H1 (cell line): ENCODE data around the gene PRCD. TPM values are rescaled to one million over a fixed set of nuclear protein-coding genes. Genes with fewer than 3 reads are reported as not detected.

Experiments used
- CTCF ChIA-PET: fragments of 300-600 bp; sonication (Branson Sonifier 250); formaldehyde crosslinking; loops from one replicate; lab custom pipeline; 2021; ENCODE audit not compliant: partially characterized antibody; lab: Charles Lee
- POLR2A ChIA-PET: fragments of 300-600 bp; sonication (Branson Sonifier 250); formaldehyde crosslinking; loops from one replicate; lab custom pipeline; 2021; ENCODE audit warnings: inconsistent platforms; ENCODE audit not compliant: partially characterized antibody; lab: Charles Lee
- DNase-seq, 2 experiments: peaks; one replicate each; pipeline versions ENCODE4 v3.0.0 to v3.0.0-alpha.2; 2010 to 2022; ENCODE audit warnings: low spot score in 2 of 2, low read depth in 1 of 2, mixed read lengths in 1 of 2
- FAIRE-seq: peaks from 2 replicates; lab custom pipeline; 2011; peaks lifted over from hg19 to GRCh38; lab: Jason Lieb, UNC
- H2AFZ ChIP-seq: 2 replicates; pipeline ENCODE4 v1.8.1; 2012; ENCODE audit warnings: low read length, inconsistent platforms
- H2AK5ac ChIP-seq: 2 replicates; pipeline ENCODE4 v1.6.1; 2013; ENCODE audit warnings: low read depth, low read length
- H2BK120ac ChIP-seq: replicated peaks from 2 replicates; pipeline ENCODE3; 2013; ENCODE audit warnings: low read depth, low read length, inconsistent platforms
- H2BK12ac ChIP-seq: 2 replicates; pipeline ENCODE4 v1.6.1; 2013; ENCODE audit warnings: low read depth, low read length
- H2BK15ac ChIP-seq: 2 replicates; pipeline ENCODE4 v1.6.1; 2013; ENCODE audit warnings: low read length
- H2BK20ac ChIP-seq: 2 replicates; pipeline ENCODE4 v1.6.1; 2013; ENCODE audit warnings: low read length
- H2BK5ac ChIP-seq: 2 replicates; pipeline ENCODE4 v1.6.1; 2013; ENCODE audit warnings: low read depth, low read length
- H3K14ac ChIP-seq: 2 replicates; pipeline ENCODE4 v1.6.1; 2013; ENCODE audit warnings: inconsistent platforms; ENCODE audit not compliant: insufficient read length
- H3K18ac ChIP-seq: 2 replicates; pipeline ENCODE4 v1.6.1; 2013; ENCODE audit warnings: low read length; ENCODE audit errors: extremely low read depth
- H3K23ac ChIP-seq: 2 replicates; pipeline ENCODE4 v1.6.1; 2013; ENCODE audit warnings: inconsistent platforms; ENCODE audit not compliant: insufficient read length
- H3K23me2 ChIP-seq: 2 replicates; pipeline ENCODE4 v1.6.1; 2013; ENCODE audit warnings: low read depth, low read length
- H3K27ac ChIP-seq: 2 replicates; pipeline ENCODE4 v1.6.1; 2011; ENCODE audit warnings: low read depth, low read length, inconsistent platforms
- H3K27me3 ChIP-seq, 4 experiments: replicated peaks in 1 of 4; 1 replicate in 1 of 4; 2 replicates in 3 of 4; pipeline versions ENCODE4 v1.6.1 to v1.8.1; 2011 to 2013; ENCODE audit warnings: low read length in 3 of 4, mild to moderate bottlenecking in 3 of 4, inconsistent platforms in 2 of 4, mixed read lengths in 2 of 4, moderate library complexity in 1 of 4; ENCODE audit not compliant: control insufficient read depth in 3 of 4, insufficient read depth in 3 of 4; ENCODE audit errors: extremely low read depth in 1 of 4
- H3K36me3 ChIP-seq, 4 experiments: 2 replicates each; pipeline versions ENCODE4 v1.6.1 to v1.8.1; 2011 to 2013; ENCODE audit warnings: mild to moderate bottlenecking in 4 of 4, low read length in 3 of 4, moderate library complexity in 2 of 4, control low read depth in 1 of 4, inconsistent platforms in 1 of 4; ENCODE audit not compliant: insufficient read depth in 4 of 4, control insufficient read depth in 2 of 4
- H3K4ac ChIP-seq: replicated peaks from 2 replicates; pipeline ENCODE3; 2013; ENCODE audit warnings: low read length, low read depth, mixed read lengths, inconsistent platforms; ENCODE audit not compliant: insufficient read length
- H3K4me1 ChIP-seq, 4 experiments: replicated peaks in 1 of 4; 1 replicate in 1 of 4; 2 replicates in 3 of 4; pipeline versions ENCODE4 v1.6.1 to v1.8.1; 2011 to 2013; ENCODE audit warnings: low read length in 3 of 4, inconsistent platforms in 2 of 4, mixed read lengths in 1 of 4; ENCODE audit not compliant: insufficient read depth in 4 of 4, control insufficient read depth in 3 of 4
- H3K4me2 ChIP-seq, 2 experiments: 2 replicates each; pipeline versions ENCODE4 v1.6.1 to v1.8.1; 2011 to 2013; ENCODE audit warnings: low read depth in 2 of 2, low read length in 2 of 2, control low read depth in 1 of 2, inconsistent platforms in 1 of 2, mild to moderate bottlenecking in 1 of 2; ENCODE audit not compliant: insufficient read depth in 1 of 2
- H3K4me3 ChIP-seq, 4 experiments: fragments of 200-600, 300-600 bp in 1 of 4; sonication (generic), shearing (Covaris generic), sonication (Bioruptor Twin) in 1 of 4; 2 replicates each; pipeline versions ENCODE4 v1.5.1 to v1.8.1; 2011 to 2016; ENCODE audit warnings: low read length in 4 of 4, low read depth in 3 of 4, control low read depth in 2 of 4, inconsistent platforms in 2 of 4, mild to moderate bottlenecking in 2 of 4, mixed read lengths in 1 of 4, moderate library complexity in 1 of 4; ENCODE audit not compliant: insufficient read depth in 2 of 4; ENCODE audit errors: extremely low read depth in 1 of 4
- H3K56ac ChIP-seq: replicated peaks from 2 replicates; pipeline ENCODE3; 2013; ENCODE audit warnings: low read depth, mild to moderate bottlenecking, mixed read lengths, low read length, inconsistent platforms; ENCODE audit not compliant: insufficient read length
- H3K79me1 ChIP-seq: 2 replicates; pipeline ENCODE4 v1.6.1; 2013; ENCODE audit warnings: low read depth, low read length, control low read depth
- H3K79me2 ChIP-seq, 2 experiments: 2 replicates each; pipeline versions ENCODE4 v1.6.1 to v1.8.1; 2012 to 2013; ENCODE audit warnings: low read length in 2 of 2, mild to moderate bottlenecking in 2 of 2, inconsistent platforms in 1 of 2; ENCODE audit not compliant: insufficient read depth in 2 of 2, control insufficient read depth in 1 of 2
- H3K9ac ChIP-seq, 4 experiments: replicated peaks in 1 of 4; 1 replicate in 1 of 4; 2 replicates in 3 of 4; pipeline versions ENCODE4 v1.6.1 to v1.8.1; 2011 to 2013; ENCODE audit warnings: low read depth in 3 of 4, low read length in 3 of 4, control low read depth in 2 of 4, mild to moderate bottlenecking in 2 of 4, moderate library complexity in 2 of 4, inconsistent platforms in 1 of 4; ENCODE audit errors: extremely low read depth in 1 of 4
- H3K9me3 ChIP-seq, 2 experiments: 2 replicates each; pipeline versions ENCODE4 v1.6.1 to v1.8.1; 2012 to 2013; ENCODE audit warnings: mild to moderate bottlenecking in 2 of 2, moderate library complexity in 2 of 2, control low read depth in 1 of 2, inconsistent platforms in 1 of 2, low read depth in 1 of 2, low read length in 1 of 2, mixed read lengths in 1 of 2; ENCODE audit not compliant: insufficient read depth in 2 of 2
- H4K20me1 ChIP-seq, 2 experiments: replicated peaks in 1 of 2; 2 replicates each; pipeline versions ENCODE3 to v1.8.1; 2011 to 2013; ENCODE audit warnings: inconsistent platforms in 2 of 2, low read length in 2 of 2, mild to moderate bottlenecking in 1 of 2; ENCODE audit not compliant: insufficient read depth in 2 of 2, control insufficient read depth in 1 of 2
- H4K5ac ChIP-seq: 2 replicates; pipeline ENCODE4 v1.6.1; 2013; ENCODE audit warnings: low read length, low read depth, mixed read lengths, inconsistent platforms; ENCODE audit not compliant: insufficient read length
- H4K8ac ChIP-seq: 2 replicates; pipeline ENCODE4 v1.8.0; 2013; ENCODE audit warnings: mild to moderate bottlenecking, moderate library complexity, low read length, inconsistent platforms; ENCODE audit not compliant: insufficient read depth; ENCODE audit errors: extremely low read depth
- H4K91ac ChIP-seq: replicated peaks from 2 replicates; pipeline ENCODE3; 2013; ENCODE audit warnings: low read length, mixed read lengths, inconsistent platforms; ENCODE audit not compliant: insufficient read length
- ATF2 ChIP-seq: IDR thresholded peaks from 2 replicates; pipeline ENCODE4 v1.6.1; 2012; ENCODE audit warnings: low read length, inconsistent platforms
- EZH2 ChIP-seq: fragments of 200-600 bp; sonication (generic); IDR thresholded peaks from 2 replicates; pipeline ENCODE4 v1.7.1; 2012; ENCODE audit warnings: low read depth, mild to moderate bottlenecking, moderate library complexity, low read length, inconsistent platforms; ENCODE audit not compliant: severe bottlenecking
- RNF2 ChIP-seq: fragments of 200-900, 300-1000 bp; sonication (generic); IDR thresholded peaks from 2 replicates; pipeline ENCODE4 v1.7.1; 2016; ENCODE audit warnings: borderline replicate concordance, low read depth, mild to moderate bottlenecking, antibody characterized with exemption, low read length; ENCODE audit not compliant: poor library complexity, severe bottlenecking; ENCODE audit errors: missing control alignments
- SP4 ChIP-seq: IDR thresholded peaks from 2 replicates; pipeline ENCODE4 v1.6.1; 2012; ENCODE audit warnings: low read length, inconsistent platforms
- TAF7 ChIP-seq: optimal IDR thresholded peaks from 2 replicates; pipeline ENCODE3; 2011; ENCODE audit warnings: low read depth, mild to moderate bottlenecking, inconsistent platforms, low read length, moderate library complexity, borderline replicate concordance
- WGBS, 2 experiments: shearing (Covaris generic) in 1 of 2; methylation state at CpG; one replicate each; pipeline versions ENCODE4 v1.1.6 to v1.1.7; 2013 to 2015; ENCODE audit warnings: low lambda C conversion rate in 2 of 2, mixed read lengths in 2 of 2, inconsistent platforms in 1 of 2, low coverage in 1 of 2, missing lambda C conversion rate in 1 of 2; ENCODE audit not compliant: insufficient replicate concordance in 2 of 2, insufficient coverage in 1 of 2, insufficient read length in 1 of 2; ENCODE audit errors: extremely low coverage in 1 of 2, missing lambda C conversion rate in 1 of 2; 5-methylcytosine and 5-hydroxymethylcytosine counted together
- polyA plus RNA-seq, 7 experiments: library from polyadenylated mRNA; depleted of rRNA in 3 of 7; stranded (reverse) in 5 of 7; unstranded in 2 of 7; fragments of >200 nt in 5 of 7; fragments of 200-250 nt in 2 of 7; gene quantifications; 1 replicate in 5 of 7; 2 replicates in 1 of 7; 4 replicates in 1 of 7; pipeline versions ENCODE4 v1.2.1 to v1.2.3, GENCODE V29; 2011 to 2013; ENCODE audit warnings: missing spikeins in 2 of 7, mixed read lengths in 2 of 7
- total RNA-seq: library from RNA; stranded (reverse); fragmentation: NEBNext Ultra II Directional; extraction: Animal tissue kit (Norgen Biotek cat#: 25700); gene quantifications from 2 replicates; pipeline ENCODE4 v1.2.1, GENCODE V29; 2021
- TF ChIP-seq, protein P1 (sequence below), 3 experiments: IDR thresholded peaks; 1 replicate in 2 of 3; 2 replicates in 1 of 3; pipeline versions ENCODE4 v1.5.1 to v1.6.1; 2011; ENCODE audit warnings: low read length in 3 of 3, mild to moderate bottlenecking in 3 of 3, inconsistent platforms in 2 of 3, low read depth in 1 of 3, moderate library complexity in 1 of 3; ENCODE audit not compliant: insufficient read depth in 1 of 3; ENCODE audit errors: control extremely low read depth in 1 of 3

PRCD gene
- total and polyA plus RNA-seq, 2 of the 8 experiments (the other 6 are each of a cell fraction or from before 2014, with no cell fraction given) = 0.77 to 2.1 TPM

DNA sequence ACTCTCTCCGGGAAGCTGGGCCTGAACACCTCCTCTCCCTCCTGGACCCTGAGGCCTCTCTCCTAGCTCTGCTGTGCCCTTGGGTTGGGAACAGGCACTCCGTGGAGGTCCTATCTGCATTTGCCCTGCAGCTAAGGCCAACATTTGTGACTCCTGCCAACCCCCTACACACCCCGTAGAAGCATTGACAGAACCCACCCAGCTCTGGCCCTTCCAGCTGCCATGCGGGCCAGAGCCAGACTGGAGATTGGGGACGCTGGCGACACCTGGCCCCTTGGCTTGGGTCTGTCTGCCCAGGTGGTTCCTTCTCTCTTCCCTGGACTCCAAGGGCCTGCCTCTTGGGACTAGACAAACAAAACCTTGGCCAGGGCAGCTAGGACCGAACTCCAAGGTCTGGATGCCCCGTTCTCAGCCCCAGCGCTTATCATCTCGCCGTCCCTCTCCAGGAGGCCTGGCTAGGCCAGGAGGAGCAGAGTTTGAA is 38.0 kb upstream of the PRCD start:
- peaks cover 8% of the 10 kb centered on the region; the same call in 1 of the 2 replicates for H3K79me1 ChIP-seq
- peak overlapping the region; percentile 81 to 85 for H3K4me2 ChIP-seq
- no peak overlapping the region for H3K23ac ChIP-seq
- H4K91ac ChIP-seq = peak overlapping the region; percentile 12
- H2AK5ac ChIP-seq = no peak overlapping the region
- H2BK5ac ChIP-seq = peak overlapping the region; percentile 27; the same call in 1 of the 2 replicates
- no peak overlapping the region for H3K27ac ChIP-seq
- H3K56ac ChIP-seq = no peak overlapping the region
- H3K23me2 ChIP-seq = peaks cover 7% of the 10 kb centered on the region; the same call in 1 of the 2 replicates
- H2AFZ ChIP-seq = peak overlapping the region; percentile 96; the same call in 1 of the 2 replicates
- H3K36me3 ChIP-seq = no peaks in the 10 kb centered on the region
- 0 out of 2 replicates have a peak overlapping the region, but pooled peaks have one; percentile 24 for H2BK15ac ChIP-seq
- 0 out of 2 replicates have a peak overlapping the region, but pooled peaks have one; percentile 1 for H4K8ac ChIP-seq
- no peak for DNase-seq
- H2BK20ac ChIP-seq = no peak overlapping the region
- peak overlapping the region; percentile 71; the same call in 1 of the 2 replicates for H2BK12ac ChIP-seq
- peak overlapping the region in 3 of 4 experiments; percentile 11 to 82 (median 11); a peak in 5 of 8 replicates for H3K4me3 ChIP-seq
- TF ChIP-seq ATF2 (no peak), EZH2 (no peak), RNF2 (no peak), SP4 (no peak), TAF7 (no peak)
- TF ChIP-seq, protein P1, sequence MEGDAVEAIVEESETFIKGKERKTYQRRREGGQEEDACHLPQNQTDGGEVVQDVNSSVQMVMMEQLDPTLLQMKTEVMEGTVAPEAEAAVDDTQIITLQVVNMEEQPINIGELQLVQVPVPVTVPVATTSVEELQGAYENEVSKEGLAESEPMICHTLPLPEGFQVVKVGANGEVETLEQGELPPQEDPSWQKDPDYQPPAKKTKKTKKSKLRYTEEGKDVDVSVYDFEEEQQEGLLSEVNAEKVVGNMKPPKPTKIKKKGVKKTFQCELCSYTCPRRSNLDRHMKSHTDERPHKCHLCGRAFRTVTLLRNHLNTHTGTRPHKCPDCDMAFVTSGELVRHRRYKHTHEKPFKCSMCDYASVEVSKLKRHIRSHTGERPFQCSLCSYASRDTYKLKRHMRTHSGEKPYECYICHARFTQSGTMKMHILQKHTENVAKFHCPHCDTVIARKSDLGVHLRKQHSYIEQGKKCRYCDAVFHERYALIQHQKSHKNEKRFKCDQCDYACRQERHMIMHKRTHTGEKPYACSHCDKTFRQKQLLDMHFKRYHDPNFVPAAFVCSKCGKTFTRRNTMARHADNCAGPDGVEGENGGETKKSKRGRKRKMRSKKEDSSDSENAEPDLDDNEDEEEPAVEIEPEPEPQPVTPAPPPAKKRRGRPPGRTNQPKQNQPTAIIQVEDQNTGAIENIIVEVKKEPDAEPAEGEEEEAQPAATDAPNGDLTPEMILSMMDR (IDR thresholded peaks at IDR 0.05; ENCODE audit: control extremely low read depth in 1 of 3, insufficient read depth in 1 of 3, low read depth in 1 of 3, low read length in 3 of 3) = no peak
- H3K4ac ChIP-seq = no peak overlapping the region
- no peaks in the 10 kb centered on the region for H3K9me3 ChIP-seq
- peaks cover 0 to 4% (median 2%) of the 10 kb centered on the region in 4 experiments; a peak in 5 of 7 replicates for H3K27me3 ChIP-seq
- no peak overlapping the region for H2BK120ac ChIP-seq
- POLR2A ChIA-PET = interaction anchor here (0.8 to 3.8 kb wide), 4 partner anchors 35 to 57 kb away, joined by 3 to 15 read pairs (median 4); no protein-coding TSS in a partner anchor
- H3K9ac ChIP-seq = no peak overlapping the region
- FAIRE-seq = no peak
- 81% methylated on average over 11 of the region's 11 CpGs; no CpG with 5 or more reads in 1 of the 2 experiments for WGBS, 2 experiments
- peak overlapping the region; percentile 17 for H4K5ac ChIP-seq
- peak overlapping the region; percentile 89 for H3K18ac ChIP-seq
- peaks cover 0 to 6% of the 10 kb centered on the region in 2 experiments; a peak in 2 of 4 replicates for H3K79me2 ChIP-seq
- CTCF ChIA-PET = interaction anchor here (0.9 to 20.2 kb wide), 11 partner anchors 8 to 112 kb away, joined by 3 to 446 read pairs (median 9); partner anchors contain the start of genes AANAT and UBE2O
- no peak overlapping the region for H3K14ac ChIP-seq
- peaks cover 11 to 44% (median 34%) of the 10 kb centered on the region in 4 experiments for H3K4me1 ChIP-seq
- peaks cover 4 to 16% of the 10 kb centered on the region in 2 experiments for H4K20me1 ChIP-seq
